Upper lobe of left lung (tissue), 6 donors: ENCODE measurements around the gene BTRC. TPM values are rescaled to one million over a fixed set of nuclear protein-coding genes. Genes with fewer than 3 reads are reported as not detected.
A peak's percentile ranks its signal among the peaks of the same experiment; 100 is the strongest.

Experiments
- ATAC-seq, 2 donors: fragments of 200-7000 bp; cut with Tn5 transposase; one replicate each; pipeline ENCODE4 v1.9.1; 2022; ENCODE audit warnings: mild to moderate bottlenecking in 2 of 2, moderate library complexity in 2 of 2; ENCODE audit not compliant: low FRiP score in 2 of 2
- DNase-seq, 2 donors: peaks; one replicate each; pipeline ENCODE4 v3.0.0-alpha.2; 2019 to 2020
- H3K27ac ChIP-seq, 4 donors: fragments of 200-600 bp; sonication (generic); one replicate each; pipeline ENCODE4 v1.5.1; 2016 to 2019
- H3K27me3 ChIP-seq, 4 donors: fragments of 200-600 bp; sonication (generic); one replicate each; pipeline ENCODE4 v1.5.1; 2017 to 2019
- H3K36me3 ChIP-seq, 4 donors: fragments of 200-600 bp; sonication (generic); one replicate each; pipeline ENCODE4 v1.5.1; 2016 to 2019
- H3K4me1 ChIP-seq, 4 donors: fragments of 200-600 bp; sonication (generic); one replicate each; pipeline ENCODE4 v1.5.1; 2018 to 2019
- H3K4me3 ChIP-seq, 4 donors: fragments of 200-600 bp; sonication (generic); one replicate each; pipeline ENCODE4 v1.5.1; 2017 to 2019; ENCODE audit warnings: mild to moderate bottlenecking in 2 of 4, moderate library complexity in 1 of 4
- H3K9me3 ChIP-seq, 4 donors: fragments of 200-600 bp; sonication (generic); one replicate each; pipeline ENCODE4 v1.5.1; 2018 to 2019
- CTCF ChIP-seq, 6 experiments: fragments of 450-650 bp in 4 of 6; fragments of 200-600 bp in 2 of 6; sonication (generic) in 2 of 6; IDR thresholded peaks; one replicate each; pipeline ENCODE4 v1.5.1; 2016 to 2019; ENCODE audit warnings: antibody characterized with exemption in 6 of 6
- EP300 ChIP-seq, 4 donors: sonication (generic); formaldehyde crosslinking; IDR thresholded peaks; one replicate each; pipeline ENCODE4 v1.5.1; 2017; ENCODE audit warnings: antibody characterized with exemption in 4 of 4, control low read depth in 2 of 4
- POLR2A ChIP-seq, 4 donors: fragments of 450-650 bp; IDR thresholded peaks; one replicate each; pipeline ENCODE4 v1.5.1; 2016 to 2017; ENCODE audit warnings: antibody characterized with exemption in 4 of 4, mild to moderate bottlenecking in 2 of 4
- POLR2AphosphoS5 ChIP-seq, 2 donors: sonication (generic); formaldehyde crosslinking; IDR thresholded peaks; one replicate each; pipeline ENCODE4 v1.5.1; 2017; ENCODE audit warnings: antibody characterized with exemption in 2 of 2
- WGBS, 2 donors: methylation state at CpG; one replicate each; pipeline ENCODE4 v1.1.5; 2017 to 2018; 5-methylcytosine and 5-hydroxymethylcytosine counted together
- total RNA-seq, 6 donors: library from RNA; depleted of rRNA in 4 of 6; stranded (reverse); fragments of >200 nt in 4 of 6; gene quantifications; one replicate each; pipeline versions ENCODE4 v1.1.0 to v1.2.1, GENCODE V29; 2016 to 2021
- donor health status: DM: no; HTN: no; CAD: no; lungs with moderate emphysema.
- donor health status: DM: no; HTN: yes; CAD: no; lungs with severe emphysema.

Gene BTRC
- total RNA-seq, 6 donors from 2014 or later: 8.5 to 21.0 (median 11.6) TPM

DNA sequence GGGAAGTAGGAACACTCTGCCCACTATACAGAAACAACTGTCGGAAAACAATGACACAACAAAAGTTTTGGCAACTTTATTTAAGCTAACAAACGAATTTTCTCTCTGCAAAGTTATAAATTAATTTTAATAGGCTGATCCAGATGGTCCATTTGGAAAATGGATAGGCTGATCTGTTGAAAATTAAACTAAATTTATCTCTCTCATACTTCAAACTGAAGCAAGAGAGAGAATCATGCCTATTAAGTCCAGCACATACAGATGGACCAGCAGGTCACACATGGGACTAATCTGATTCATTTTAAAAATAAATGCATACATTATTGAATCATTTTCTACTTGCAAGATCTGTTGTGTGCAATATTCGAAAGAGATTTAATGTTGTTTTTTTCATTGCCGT, 110.1 kb downstream of the BTRC start:
- Histone ChIP-seq H3K36me3 (peaks cover 0 to 6% (median 0%) of the 10 kb centered on the region in 4 donors), H3K27ac (no peak overlapping the region), H3K9me3 (no peaks in the 10 kb centered on the region), H3K27me3 (no peaks in the 10 kb centered on the region), H3K4me1 (peaks cover 0 to 7% (median 3%) of the 10 kb centered on the region in 4 donors), H3K4me3 (no peak overlapping the region)
- ATAC-seq: no peak
- 89 to 94% methylated on average over 4 of the region's 4 CpGs for WGBS, 2 donors
- DNase-seq: no peak
- TF ChIP-seq POLR2AphosphoS5 (IDR thresholded peaks at IDR 0.05): no peak
- TF ChIP-seq POLR2A (IDR thresholded peaks at IDR 0.05): no peak
- TF ChIP-seq EP300 (IDR thresholded peaks at IDR 0.05): no peak
- TF ChIP-seq CTCF (IDR thresholded peaks at IDR 0.05): no peak

- no peak for DNase-seq
- 77 to 82% methylated on average over 2 of the region's 2 CpGs for WGBS, 2 donors
- H3K27me3 ChIP-seq: no peaks in the 10 kb centered on the region
- H3K4me1 ChIP-seq: peaks cover 0 to 7% (median 3%) of the 10 kb centered on the region in 4 donors
- no peak overlapping the region for H3K27ac ChIP-seq
- no peaks in the 10 kb centered on the region for H3K9me3 ChIP-seq
- ATAC-seq: no peak
- H3K4me3 ChIP-seq: no peak overlapping the region
- peaks cover 0 to 6% (median 0%) of the 10 kb centered on the region in 4 donors for H3K36me3 ChIP-seq
- no peak for TF ChIP-seq CTCF (IDR thresholded peaks at IDR 0.05)
- TF ChIP-seq EP300 (IDR thresholded peaks at IDR 0.05): no peak
- no peak for TF ChIP-seq POLR2AphosphoS5 (IDR thresholded peaks at IDR 0.05)
- no peak for TF ChIP-seq POLR2A (IDR thresholded peaks at IDR 0.05)
These were observed 110.6 kb downstream of the BTRC start for GRCh38 chr10:101464599-101464998.

GRCh38 chr10:101466016-101466912, 112.3 kb downstream of the BTRC start:
- Histone ChIP-seq H3K9me3 (no peaks in the 10 kb centered on the region), H3K4me3 (no peak overlapping the region), H3K27ac (no peak overlapping the region), H3K27me3 (no peaks in the 10 kb centered on the region), H3K36me3 (peaks cover 0 to 6% (median 0%) of the 10 kb centered on the region in 4 donors), H3K4me1 (peaks cover 0 to 7% (median 3%) of the 10 kb centered on the region in 4 donors)
- ATAC-seq (no peak), DNase-seq (no peak)
- 71 to 74% methylated on average over 5 of the region's 5 CpGs for WGBS, 2 donors
- no peak for TF ChIP-seq POLR2A (IDR thresholded peaks at IDR 0.05)
- no peak for TF ChIP-seq POLR2AphosphoS5 (IDR thresholded peaks at IDR 0.05)
- no peak for TF ChIP-seq EP300 (IDR thresholded peaks at IDR 0.05)
- no peak for TF ChIP-seq CTCF (IDR thresholded peaks at IDR 0.05)

- WGBS, 2 donors: 2 to 5% methylated on average over 3 of the region's 3 CpGs
- peak; percentile 70 to 80 for ATAC-seq
- peak in 1 of 2 donors; percentile 30 for DNase-seq
- no peaks in the 10 kb centered on the region for H3K27me3 ChIP-seq
- no peak overlapping the region for H3K4me3 ChIP-seq
- no peak overlapping the region for H3K27ac ChIP-seq
- no peaks in the 10 kb centered on the region for H3K9me3 ChIP-seq
- peaks cover 0 to 3% (median 0%) of the 10 kb centered on the region in 4 donors for H3K36me3 ChIP-seq
- TF ChIP-seq POLR2AphosphoS5 (IDR thresholded peaks at IDR 0.05): no peak
- peak; percentile 55 to 82 (median 74) for TF ChIP-seq CTCF (IDR thresholded peaks at IDR 0.05)
- TF ChIP-seq POLR2A (IDR thresholded peaks at IDR 0.05): no peak
- no peak for TF ChIP-seq EP300 (IDR thresholded peaks at IDR 0.05)
- H3K4me1 ChIP-seq: peaks cover 0 to 7% (median 3%) of the 10 kb centered on the region in 4 donors
These were observed 113.4 kb downstream of the BTRC start for GRCh38 chr10:101467286-101467770.
